Mucosa of rectum (tissue), 2 donors: ENCODE measurements around the gene NTNG1.
"Not testable (repeated sequence)": the region's sequence is repeated elsewhere in the genome, so short reads cannot be mapped to it uniquely, and the experiment has no call there.

Experiments used
- H3K27ac ChIP-seq, 2 donors: one replicate each; pipeline ENCODE4 v1.7.0; 2013; ENCODE audit warnings: inconsistent platforms in 2 of 2, low read depth in 2 of 2, low read length in 2 of 2
- H3K27me3 ChIP-seq, 2 donors: one replicate each; pipeline ENCODE4 v1.7.0; 2013; ENCODE audit warnings: low read length in 2 of 2; ENCODE audit not compliant: control insufficient read depth in 2 of 2, insufficient read depth in 2 of 2
- H3K36me3 ChIP-seq, 2 donors: one replicate each; pipeline ENCODE4 v1.7.0; 2013; ENCODE audit warnings: low read length in 2 of 2; ENCODE audit not compliant: control insufficient read depth in 2 of 2, insufficient read depth in 2 of 2
- H3K4me1 ChIP-seq, 2 donors: one replicate each; pipeline ENCODE4 v1.7.0; 2013; ENCODE audit warnings: low read length in 2 of 2, mild to moderate bottlenecking in 1 of 2; ENCODE audit not compliant: control insufficient read depth in 2 of 2, insufficient read depth in 2 of 2
- H3K4me3 ChIP-seq, 2 donors: one replicate each; pipeline ENCODE4 v1.7.0; 2013; ENCODE audit warnings: low read length in 2 of 2
- H3K9ac ChIP-seq, 2 donors: one replicate each; pipeline ENCODE4 v1.7.0; 2013; ENCODE audit warnings: low read length in 2 of 2, low read depth in 1 of 2, mild to moderate bottlenecking in 1 of 2
- H3K9me3 ChIP-seq, 2 donors: one replicate each; pipeline ENCODE4 v1.7.0; 2013; ENCODE audit warnings: low read length in 2 of 2; ENCODE audit not compliant: control insufficient read depth in 2 of 2
- donor health status: healthy.
- donor health status: Normal muscosa, but diverticular disease.

The NTNG1 gene

DNA sequence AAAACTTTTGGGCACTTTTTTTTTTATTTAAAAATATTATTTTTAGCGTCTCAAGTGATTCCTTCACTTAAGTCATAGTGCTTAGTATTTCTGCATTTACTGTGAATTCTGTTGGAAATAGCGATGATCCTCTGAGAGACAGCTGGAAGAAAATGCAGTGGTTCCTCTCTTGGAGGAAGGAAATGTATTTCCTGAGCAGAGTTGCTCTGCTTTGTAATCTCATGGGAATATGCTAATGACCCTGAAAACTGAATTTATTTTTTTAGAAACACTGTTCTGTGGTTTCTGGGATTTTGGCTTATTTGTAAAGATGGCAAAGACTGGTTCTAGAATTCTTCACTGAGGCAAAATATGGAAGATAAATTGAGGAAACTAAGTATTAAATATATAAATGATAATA is 88.9 kb downstream of the NTNG1 start:
- no peak overlapping the region for H3K27ac ChIP-seq
- H3K4me1 ChIP-seq, result no peaks in the 10 kb centered on the region
- H3K27me3 ChIP-seq, result no peaks in the 10 kb centered on the region
- H3K4me3 ChIP-seq, result no peak overlapping the region
- no peak overlapping the region for H3K9ac ChIP-seq
- H3K36me3 ChIP-seq, result no peaks in the 10 kb centered on the region
- no peaks in the 10 kb centered on the region for H3K9me3 ChIP-seq

DNA sequence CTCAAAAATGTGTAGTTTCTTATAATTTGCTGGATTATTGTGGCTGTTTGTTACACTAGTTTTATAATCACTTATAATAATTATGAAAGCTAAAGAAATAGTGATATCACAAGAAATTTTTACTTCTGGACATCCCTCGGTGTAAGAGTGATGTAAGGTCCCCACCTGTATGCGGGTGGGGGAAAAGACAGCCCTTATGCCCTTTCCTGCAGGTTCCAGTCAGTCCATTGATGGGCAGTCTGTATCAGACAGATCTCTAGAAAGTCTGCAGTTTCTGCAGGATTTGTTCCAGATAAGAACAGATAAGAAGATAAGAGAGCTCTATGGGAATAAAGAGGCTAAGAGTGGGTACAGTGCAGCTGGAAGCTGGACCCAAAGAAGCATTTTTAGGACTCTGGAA is 89.3 kb downstream of the NTNG1 start:
- Histone ChIP-seq H3K4me3 (no peak overlapping the region), H3K9ac (no peak overlapping the region), H3K9me3 (no peaks in the 10 kb centered on the region), H3K36me3 (no peaks in the 10 kb centered on the region), H3K4me1 (no peaks in the 10 kb centered on the region), H3K27ac (no peak overlapping the region), H3K27me3 (no peaks in the 10 kb centered on the region)

DNA sequence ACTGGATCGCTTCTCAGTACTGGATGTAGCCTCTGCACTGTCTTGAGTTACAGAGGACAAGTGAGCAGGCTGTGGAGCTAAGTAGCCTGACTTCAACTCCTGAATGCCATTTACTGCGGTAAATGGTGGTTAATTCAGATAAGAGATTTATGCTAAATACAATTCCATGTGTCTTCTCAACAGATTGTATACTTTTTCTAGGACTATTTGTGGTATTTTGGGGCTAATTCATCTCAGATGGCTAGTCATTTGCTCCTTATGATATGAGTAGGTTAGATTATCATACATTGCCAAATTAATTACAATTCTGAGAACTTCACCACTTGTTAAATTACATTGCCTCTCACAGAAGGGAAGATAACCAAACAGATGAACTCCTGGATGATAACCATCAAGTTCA is 90.5 kb downstream of the NTNG1 start:
- no peaks in the 10 kb centered on the region for H3K9me3 ChIP-seq
- no peak overlapping the region for H3K27ac ChIP-seq
- H3K4me1 ChIP-seq, result no peaks in the 10 kb centered on the region
- no peaks in the 10 kb centered on the region for H3K36me3 ChIP-seq
- H3K9ac ChIP-seq, result no peak overlapping the region
- H3K27me3 ChIP-seq, result no peaks in the 10 kb centered on the region
- H3K4me3 ChIP-seq, result no peak overlapping the region

DNA sequence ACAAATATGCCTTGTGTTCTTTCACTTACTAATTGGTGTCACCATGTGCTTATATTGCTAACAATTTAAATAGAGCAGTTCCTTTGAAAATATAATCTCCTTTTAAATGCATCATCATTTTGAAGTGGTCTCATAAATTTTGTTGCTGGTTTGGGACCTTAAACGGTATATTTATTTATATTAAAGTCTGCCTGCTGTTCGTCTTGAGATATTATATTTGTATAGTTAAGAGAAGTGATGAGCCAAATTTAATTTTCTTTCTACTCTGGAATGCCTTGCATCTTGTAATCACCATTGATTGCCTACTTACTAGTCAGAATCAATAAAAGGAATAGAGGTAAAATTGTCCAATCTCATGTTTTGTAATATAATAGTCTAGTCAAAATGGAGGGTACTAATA is 91.6 kb downstream of the NTNG1 start:
- H3K4me1 ChIP-seq, result no peaks in the 10 kb centered on the region
- H3K27ac ChIP-seq, result no peak overlapping the region
- no peak overlapping the region for H3K9ac ChIP-seq
- H3K4me3 ChIP-seq, result no peak overlapping the region
- H3K36me3 ChIP-seq, result no peaks in the 10 kb centered on the region
- H3K9me3 ChIP-seq, result no peaks in the 10 kb centered on the region
- no peaks in the 10 kb centered on the region for H3K27me3 ChIP-seq

DNA sequence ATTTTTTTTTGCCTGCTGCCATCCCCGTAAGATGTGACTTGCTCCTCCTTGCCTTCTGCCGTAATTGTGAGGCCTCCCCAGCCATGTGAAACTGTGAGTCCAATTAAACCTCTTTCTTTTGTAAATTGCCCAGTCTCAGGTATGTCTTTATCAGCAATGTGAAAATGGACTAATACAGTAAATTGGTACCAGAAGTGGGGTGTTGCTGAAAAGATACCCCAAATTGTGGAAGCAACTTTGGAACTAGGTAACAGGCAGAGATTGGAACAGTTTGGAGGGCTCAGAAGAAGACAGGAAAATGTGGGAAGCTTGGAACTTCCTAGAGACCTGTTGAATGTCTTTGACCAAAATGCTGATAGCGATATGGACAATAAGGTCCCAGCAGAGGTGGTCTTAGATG is 95.9 kb downstream of the NTNG1 start:
- H3K4me1 ChIP-seq, H3K4me3 ChIP-seq, H3K9me3 ChIP-seq, H3K27ac ChIP-seq, H3K27me3 ChIP-seq, H3K36me3 ChIP-seq, H3K9ac ChIP-seq: not testable (repeated sequence)

DNA sequence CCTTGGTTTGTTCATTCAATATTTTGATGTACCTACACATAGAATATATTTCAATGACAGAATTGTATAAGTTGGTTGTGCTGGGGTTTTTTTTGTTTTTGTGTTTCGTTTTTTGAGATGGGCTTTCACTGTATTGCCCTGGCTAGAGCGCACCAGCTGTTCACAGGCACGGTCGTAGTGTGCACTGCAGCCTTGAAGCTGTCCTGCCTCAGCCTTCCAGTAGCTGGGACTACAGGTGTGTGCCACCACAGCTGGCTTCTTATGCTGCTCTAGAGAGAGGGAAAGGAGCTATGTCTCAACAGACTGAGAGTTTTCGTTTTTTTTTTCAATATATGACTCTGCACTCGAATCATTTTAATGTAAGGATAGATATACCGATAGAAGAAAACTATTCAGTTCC is 102.6 kb downstream of the NTNG1 start:
- no peaks in the 10 kb centered on the region for H3K36me3 ChIP-seq
- H3K4me1 ChIP-seq, result no peaks in the 10 kb centered on the region
- no peak overlapping the region for H3K9ac ChIP-seq
- H3K27me3 ChIP-seq, result no peaks in the 10 kb centered on the region
- no peak overlapping the region for H3K4me3 ChIP-seq
- no peak overlapping the region for H3K27ac ChIP-seq
- no peaks in the 10 kb centered on the region for H3K9me3 ChIP-seq

DNA sequence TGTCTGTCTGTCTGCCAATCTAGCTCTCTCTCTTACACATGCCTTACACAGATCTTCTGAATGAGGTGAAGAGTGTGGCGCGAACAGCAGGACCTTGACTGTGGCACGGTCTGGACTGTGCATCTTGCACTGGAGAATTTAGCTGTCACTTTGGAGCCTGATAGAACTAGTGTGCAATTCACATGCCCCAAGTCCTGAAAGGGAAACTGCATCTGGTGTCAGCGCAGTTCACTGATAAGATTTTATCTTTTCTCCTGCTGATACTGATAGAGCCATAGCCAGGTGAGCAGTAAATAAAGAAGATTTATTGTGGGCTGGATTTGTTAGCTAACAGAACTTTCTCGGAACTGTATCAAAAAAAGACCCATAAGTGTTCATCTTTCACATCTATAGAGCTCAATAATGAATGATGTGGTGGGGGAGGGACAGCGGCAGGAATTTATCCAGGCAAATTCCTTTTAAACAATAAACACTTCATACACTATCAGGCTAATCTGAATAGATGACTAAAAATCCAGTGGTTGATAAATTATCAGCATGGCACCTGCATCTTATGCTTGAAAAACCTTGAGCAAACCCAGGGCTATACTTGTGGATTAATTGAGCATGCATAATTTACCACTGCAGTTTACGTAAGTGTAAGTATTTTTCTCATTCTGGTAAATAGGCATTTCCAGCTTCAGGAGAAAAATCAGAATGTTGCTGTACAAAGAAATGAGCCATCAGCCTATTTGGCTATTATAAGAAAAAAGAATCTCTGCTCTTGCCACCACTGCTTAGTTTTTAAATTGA is 104.1 kb downstream of the NTNG1 start:
- Histone ChIP-seq H3K4me1 (no peaks in the 10 kb centered on the region), H3K9ac (no peak overlapping the region), H3K36me3 (no peaks in the 10 kb centered on the region), H3K9me3 (no peaks in the 10 kb centered on the region), H3K27me3 (no peaks in the 10 kb centered on the region), H3K27ac (no peak overlapping the region), H3K4me3 (no peak overlapping the region)

DNA sequence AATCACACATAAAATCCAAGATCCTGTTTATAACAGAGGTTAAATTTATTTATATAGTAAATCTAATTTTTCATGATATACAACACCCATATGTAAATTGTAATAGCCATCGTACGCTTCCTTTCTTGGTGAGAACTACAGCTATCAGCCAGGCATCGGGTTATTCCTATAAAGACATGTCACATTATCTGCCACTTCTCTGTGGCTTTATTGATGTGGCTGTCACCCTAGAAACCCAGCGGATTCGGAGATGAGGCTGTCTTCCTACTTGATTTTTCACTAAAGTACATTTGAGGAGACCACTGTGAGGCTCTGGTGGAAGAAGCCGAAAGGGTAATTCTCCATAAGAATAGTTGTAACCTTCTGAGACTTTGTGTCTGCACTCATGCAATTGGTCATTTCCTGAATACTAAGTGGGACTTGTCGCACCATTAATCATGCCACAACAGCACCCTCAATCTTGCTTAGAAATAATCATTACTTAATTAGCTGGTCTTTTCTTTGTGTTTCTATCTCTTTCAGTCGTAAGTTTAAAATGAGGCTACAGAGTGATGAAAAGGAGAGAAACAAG is 106.0 kb downstream of the NTNG1 start:
- no peak overlapping the region for H3K9ac ChIP-seq
- H3K27me3 ChIP-seq, result no peaks in the 10 kb centered on the region
- no peaks in the 10 kb centered on the region for H3K36me3 ChIP-seq
- H3K4me3 ChIP-seq, result no peak overlapping the region
- no peak overlapping the region for H3K27ac ChIP-seq
- no peaks in the 10 kb centered on the region for H3K4me1 ChIP-seq
- no peaks in the 10 kb centered on the region for H3K9me3 ChIP-seq

DNA sequence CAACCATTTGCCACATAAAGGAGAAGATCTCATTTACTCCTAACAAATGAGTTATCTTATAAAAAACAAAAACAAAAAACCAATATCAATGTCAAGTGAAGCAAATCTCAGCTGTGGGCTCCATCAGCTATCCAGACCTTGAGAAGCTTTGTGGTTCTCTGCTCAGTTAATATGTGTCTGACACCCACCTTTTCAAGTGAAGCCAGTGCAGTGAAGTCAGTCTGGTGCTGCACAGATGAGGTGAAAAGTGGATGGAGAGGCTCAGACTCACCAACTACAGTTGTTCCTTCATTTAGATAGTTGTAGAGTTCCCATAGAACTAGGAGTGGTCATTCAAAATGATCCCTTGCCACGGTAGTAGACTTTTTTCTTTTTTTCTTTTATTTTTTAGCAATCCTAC is 106.8 kb downstream of the NTNG1 start:
- Histone ChIP-seq H3K36me3 (no peaks in the 10 kb centered on the region), H3K9ac (no peak overlapping the region), H3K27ac (no peak overlapping the region), H3K4me3 (no peak overlapping the region), H3K4me1 (no peaks in the 10 kb centered on the region), H3K9me3 (no peaks in the 10 kb centered on the region), H3K27me3 (no peaks in the 10 kb centered on the region)

DNA sequence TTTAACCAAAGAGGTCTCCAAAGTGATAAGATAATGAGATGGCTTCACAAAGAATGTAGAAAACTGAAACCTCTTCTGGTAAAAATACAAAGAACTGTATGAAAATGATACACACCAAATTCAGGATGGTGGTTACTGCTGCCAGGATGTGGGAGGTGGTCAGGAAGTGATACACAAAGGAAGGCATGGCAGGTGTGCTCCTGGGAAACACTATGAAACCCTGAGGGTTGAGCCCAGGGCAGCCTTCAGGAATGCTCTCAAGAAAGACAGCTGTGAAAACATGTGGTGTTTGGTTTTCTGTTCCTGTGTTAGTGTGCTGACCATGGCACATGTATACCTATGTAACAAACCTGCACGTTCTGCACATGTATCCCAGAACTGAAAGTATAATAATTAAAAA is 109.3 kb downstream of the NTNG1 start:
- Histone ChIP-seq H3K9ac (no peak overlapping the region), H3K36me3 (no peaks in the 10 kb centered on the region), H3K27me3 (no peaks in the 10 kb centered on the region), H3K27ac (no peak overlapping the region), H3K9me3 (no peaks in the 10 kb centered on the region), H3K4me3 (no peak overlapping the region), H3K4me1 (no peaks in the 10 kb centered on the region)
